Sigmoid colon (tissue), 4 donors: ENCODE results near the gene ANKS1A.
A peak's percentile ranks its signal among the peaks of the same experiment; 100 is the strongest.

Source experiments
- EP300 ChIP-seq, 4 donors: sonication (generic); formaldehyde crosslinking; IDR thresholded peaks; one replicate each; pipeline ENCODE4 v1.6.1; 2017; ENCODE audit warnings: antibody characterized with exemption in 4 of 4
- POLR2A ChIP-seq, 2 donors: fragments of 450-650 bp; IDR thresholded peaks; one replicate each; pipeline ENCODE4 v1.6.1; 2016; ENCODE audit warnings: antibody characterized with exemption in 2 of 2, mild to moderate bottlenecking in 2 of 2, moderate library complexity in 2 of 2
- POLR2AphosphoS5 ChIP-seq, 4 donors: sonication (generic); formaldehyde crosslinking; IDR thresholded peaks; one replicate each; pipeline ENCODE4 v1.6.1; 2017; ENCODE audit warnings: antibody characterized with exemption in 4 of 4
- TF ChIP-seq, protein P1 (sequence below), 4 experiments: fragments of 450-650 bp in 3 of 4; fragments of 200-600 bp in 1 of 4; IDR thresholded peaks; one replicate each; pipeline ENCODE4 v1.5.1; 2016 to 2019; ENCODE audit warnings: antibody characterized with exemption in 4 of 4, mild to moderate bottlenecking in 3 of 4, moderate library complexity in 2 of 4

DNA sequence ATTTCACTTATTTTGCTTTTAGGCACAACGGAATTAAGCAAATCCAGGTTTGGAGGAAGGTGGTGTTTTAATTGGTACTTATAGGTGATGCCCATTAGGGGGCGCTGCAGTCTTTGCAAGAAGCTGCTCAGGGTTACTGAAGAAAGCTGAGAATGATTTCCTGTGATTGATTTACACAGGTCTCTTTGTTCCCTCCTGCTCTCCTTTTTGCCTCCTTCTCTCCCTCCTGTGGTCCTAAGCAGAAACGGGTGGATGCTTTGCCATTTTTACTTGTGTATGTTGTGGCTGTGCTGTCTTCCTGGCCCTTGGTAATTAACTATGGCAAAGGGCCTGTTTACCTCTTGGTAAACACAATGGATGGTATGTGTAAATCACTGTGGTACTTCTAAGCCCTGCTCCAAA, 97.8 kb downstream of the ANKS1A start:
- TF ChIP-seq, protein P1, sequence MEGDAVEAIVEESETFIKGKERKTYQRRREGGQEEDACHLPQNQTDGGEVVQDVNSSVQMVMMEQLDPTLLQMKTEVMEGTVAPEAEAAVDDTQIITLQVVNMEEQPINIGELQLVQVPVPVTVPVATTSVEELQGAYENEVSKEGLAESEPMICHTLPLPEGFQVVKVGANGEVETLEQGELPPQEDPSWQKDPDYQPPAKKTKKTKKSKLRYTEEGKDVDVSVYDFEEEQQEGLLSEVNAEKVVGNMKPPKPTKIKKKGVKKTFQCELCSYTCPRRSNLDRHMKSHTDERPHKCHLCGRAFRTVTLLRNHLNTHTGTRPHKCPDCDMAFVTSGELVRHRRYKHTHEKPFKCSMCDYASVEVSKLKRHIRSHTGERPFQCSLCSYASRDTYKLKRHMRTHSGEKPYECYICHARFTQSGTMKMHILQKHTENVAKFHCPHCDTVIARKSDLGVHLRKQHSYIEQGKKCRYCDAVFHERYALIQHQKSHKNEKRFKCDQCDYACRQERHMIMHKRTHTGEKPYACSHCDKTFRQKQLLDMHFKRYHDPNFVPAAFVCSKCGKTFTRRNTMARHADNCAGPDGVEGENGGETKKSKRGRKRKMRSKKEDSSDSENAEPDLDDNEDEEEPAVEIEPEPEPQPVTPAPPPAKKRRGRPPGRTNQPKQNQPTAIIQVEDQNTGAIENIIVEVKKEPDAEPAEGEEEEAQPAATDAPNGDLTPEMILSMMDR (IDR thresholded peaks at IDR 0.05): peak; percentile 78 to 88 (median 84)
- TF ChIP-seq POLR2A (IDR thresholded peaks at IDR 0.05) (no peak), POLR2AphosphoS5 (IDR thresholded peaks at IDR 0.05) (no peak), EP300 (IDR thresholded peaks at IDR 0.05) (no peak)
